Adipose tissue (tissue), 3 donors: ENCODE results near the gene FAM217A. TPM values are rescaled to one million over a fixed set of nuclear protein-coding genes. Genes with fewer than 3 reads are reported as not detected.
"Not testable (repeated sequence)": the region's sequence is repeated elsewhere in the genome, so short reads cannot be mapped to it uniquely, and the experiment has no call there.

Source experiments
- H3K27ac ChIP-seq: one replicate; pipeline ENCODE4 v1.5.1; 2013; ENCODE audit warnings: low read depth, low read length
- WGBS, 3 donors: extraction: QIAGEN DNeasy Blood & Tissue Kit; methylation state at CpG; one replicate each; pipeline ENCODE4 v1.1.7; 2013; 5-methylcytosine and 5-hydroxymethylcytosine counted together
- polyA plus RNA-seq, 3 donors: library from polyadenylated mRNA; stranded (reverse); fragments of 200-250 nt; gene quantifications; one replicate each; pipeline ENCODE4 v1.2.3, GENCODE V29; 2013
- donor health status: healthy with polysubstance abuse.
- donor health status: Bipolar disorder and iron deficiency.
- donor health status: healthy.

The FAM217A gene
- polyA plus RNA-seq, 3 donors: 0.11 to 0.31 TPM; not detected in 1

GRCh38 chr6:4093288-4093687 lies 14.4 kb upstream of the FAM217A start:
- 59 to 67% (median 63%) methylated on average over 1 of the region's 1 CpG for WGBS, 3 donors
- H3K27ac ChIP-seq: no peak overlapping the region

- no peak overlapping the region for H3K27ac ChIP-seq
- WGBS, 3 donors: 42 to 88% (median 86%) methylated on average over 7 of the region's 7 CpGs
These were observed 13.0 kb upstream of the FAM217A start for GRCh38 chr6:4091941-4092340.

GRCh38 chr6:4090043-4090442 lies 11.1 kb upstream of the FAM217A start:
- H3K27ac ChIP-seq: not testable (repeated sequence)
- WGBS, 3 donors: 95 to 98% (median 97%) methylated on average over 23 to 26 of the region's 26 CpGs

- 48 to 90% (median 89%) methylated on average over 7 of the region's 7 CpGs for WGBS, 3 donors
- H3K27ac ChIP-seq: no peak overlapping the region
These were observed 9.8 kb upstream of the FAM217A start for GRCh38 chr6:4088704-4089103.

GRCh38 chr6:4085332-4085700 lies 6.4 kb upstream of the FAM217A start:
- WGBS, 3 donors: 94% methylated on average over 1 of the region's 1 CpG
- no peak overlapping the region for H3K27ac ChIP-seq

- 30 to 89% (median 83%) methylated on average over 9 of the region's 9 CpGs for WGBS, 3 donors
- no peak overlapping the region for H3K27ac ChIP-seq
These were observed 5.8 kb upstream of the FAM217A start for GRCh38 chr6:4084444-4085331.

- no peak overlapping the region for H3K27ac ChIP-seq
- WGBS, 3 donors: 50 to 93% (median 88%) methylated on average over 6 of the region's 6 CpGs
These were observed 4.3 kb downstream of the FAM217A start for GRCh38 chr6:4074478-4075235.

GRCh38 chr6:4071330-4071729 lies 7.6 kb downstream of the FAM217A start:
- WGBS, 3 donors: 38 to 79% (median 69%) methylated on average over 4 of the region's 4 CpGs

GRCh38 chr6:4069199-4069598 lies 9.7 kb downstream of the FAM217A start:
- no peak overlapping the region for H3K27ac ChIP-seq
- WGBS, 3 donors: 75 to 90% (median 80%) methylated on average over 6 of the region's 6 CpGs

More at GRCh38 chr6:4071330-4071729, 7.6 kb downstream of the FAM217A start:
- H3K27ac ChIP-seq: no peak overlapping the region

GRCh38 chr6:4067673-4068072 lies 11.3 kb downstream of the FAM217A start:
- 81 to 94% (median 89%) methylated on average over 1 of the region's 1 CpG for WGBS, 3 donors
- no peak overlapping the region for H3K27ac ChIP-seq

GRCh38 chr6:4066029-4066755 lies 12.7 kb downstream of the FAM217A start:
- 65 to 84% (median 75%) methylated on average over 7 of the region's 7 CpGs for WGBS, 3 donors
- no peak overlapping the region for H3K27ac ChIP-seq

- no peak overlapping the region for H3K27ac ChIP-seq
- WGBS, 3 donors: 44 to 83% (median 81%) methylated on average over 4 of the region's 4 CpGs
These were observed 19.7 kb downstream of the FAM217A start for GRCh38 chr6:4059115-4059777.

GRCh38 chr6:4057036-4057435 lies 21.9 kb downstream of the FAM217A start:
- no peak overlapping the region for H3K27ac ChIP-seq
- 95 to 97% (median 97%) methylated on average over 2 of the region's 2 CpGs for WGBS, 3 donors

- WGBS, 3 donors: 50 to 71% (median 67%) methylated on average over 2 of the region's 2 CpGs
- H3K27ac ChIP-seq: no peak overlapping the region
These were observed 23.4 kb downstream of the FAM217A start for GRCh38 chr6:4055420-4056041.

GRCh38 chr6:4049246-4049645 lies 29.7 kb downstream of the FAM217A start:
- 82 to 90% (median 87%) methylated on average over 6 of the region's 6 CpGs for WGBS, 3 donors
- H3K27ac ChIP-seq: no peak overlapping the region

- H3K27ac ChIP-seq: no peak overlapping the region
These were observed 37.5 kb downstream of the FAM217A start for GRCh38 chr6:4041480-4041879.

- 66 to 78% (median 68%) methylated on average over 1 of the region's 1 CpG for WGBS, 3 donors
- H3K27ac ChIP-seq: no peak overlapping the region
These were observed 39.6 kb downstream of the FAM217A start for GRCh38 chr6:4039348-4039747.

- WGBS, 3 donors: 93 to 98% (median 95%) methylated on average over 5 of the region's 5 CpGs
- no peak overlapping the region for H3K27ac ChIP-seq
These were observed 42.4 kb downstream of the FAM217A start for GRCh38 chr6:4036581-4036980.
